Smooth muscle cell (in vitro differentiated cells): ENCODE results near the gene GTF2I. TPM values are rescaled to one million over a fixed set of nuclear protein-coding genes. Genes with fewer than 3 reads are reported as not detected.

Experiments
- DNase-seq: peaks from one replicate; lab custom pipeline; 2025; ENCODE audit not compliant: unreplicated experiment; lab: John Stamatoyannopoulos, UW
- H2AFZ ChIP-seq: fragments of 200-600 bp; sonication (generic); 2 replicates; pipeline ENCODE4 v1.6.0; 2016; ENCODE audit warnings: antibody characterized with exemption, low read depth, mild to moderate bottlenecking
- H3F3A ChIP-seq: fragments of 200-600 bp; sonication (generic); 2 replicates; pipeline ENCODE4 v1.6.0; 2017; ENCODE audit warnings: antibody characterized with exemption, low read depth
- H3K27ac ChIP-seq: fragments of 200-600 bp; sonication (generic); 2 replicates; pipeline ENCODE4 v1.5.1; 2016; ENCODE audit warnings: low read depth, mild to moderate bottlenecking
- H3K27me3 ChIP-seq: fragments of 200-600 bp; sonication (generic); 2 replicates; pipeline ENCODE4 v1.6.1; 2016; ENCODE audit warnings: low read depth, mild to moderate bottlenecking
- H3K36me3 ChIP-seq: fragments of 200-600 bp; sonication (generic); 2 replicates; pipeline ENCODE4 v1.5.1; 2016; ENCODE audit warnings: low read depth
- H3K4me1 ChIP-seq: fragments of 200-600 bp; sonication (generic); 2 replicates; pipeline ENCODE4 v1.5.1; 2016; ENCODE audit warnings: low read depth
- H3K4me2 ChIP-seq: fragments of 200-600 bp; sonication (generic); 2 replicates; pipeline ENCODE4 v1.6.0; 2016; ENCODE audit warnings: mild to moderate bottlenecking
- H3K4me3 ChIP-seq: fragments of 200-600 bp; sonication (generic); 2 replicates; pipeline ENCODE4 v1.5.1; 2016; ENCODE audit warnings: mild to moderate bottlenecking
- H3K79me2 ChIP-seq: fragments of 200-600 bp; sonication (generic); 2 replicates; pipeline ENCODE4 v1.6.0; 2016; ENCODE audit warnings: low read depth, mild to moderate bottlenecking
- H3K9ac ChIP-seq: fragments of 200-600 bp; sonication (generic); 2 replicates; pipeline ENCODE4 v1.6.0; 2016; ENCODE audit warnings: low read depth
- H3K9me3 ChIP-seq: fragments of 200-600 bp; sonication (generic); replicated peaks from 2 replicates; pipeline ENCODE4 v1.5.1; 2016; ENCODE audit warnings: low read depth
- H4K20me1 ChIP-seq: fragments of 200-600 bp; sonication (generic); 2 replicates; pipeline ENCODE4 v1.6.0; 2016; ENCODE audit warnings: low read depth
- WGBS: methylation state at CpG from one replicate; pipeline ENCODE4 v1.1.7; 2016; ENCODE audit warnings: low lambda C conversion rate; 5-methylcytosine and 5-hydroxymethylcytosine counted together
- polyA plus RNA-seq: library from polyadenylated mRNA; unstranded; fragments of >200 nt; fragmentation: Nextera tagmentation; extraction: Ambion mirVana; gene quantifications from 2 replicates; pipeline ENCODE4 v1.2.1, GENCODE V29; 2016
- total RNA-seq: library from RNA; depleted of rRNA; stranded (reverse); fragments of >200 nt; gene quantifications from 2 replicates; pipeline ENCODE4 v1.2.3, GENCODE V29; 2014
- TF ChIP-seq, protein P1 (sequence below): fragments of 200-600 bp; sonication (generic); IDR thresholded peaks from 2 replicates; pipeline ENCODE4 v1.5.1; 2017; ENCODE audit warnings: borderline replicate concordance, mild to moderate bottlenecking, antibody characterized with exemption; ENCODE audit not compliant: insufficient read depth, poor library complexity, severe bottlenecking

The GTF2I gene
- total and polyA plus RNA-seq, 2 experiments from 2014 or later: 63.9 to 90.7 TPM

DNA sequence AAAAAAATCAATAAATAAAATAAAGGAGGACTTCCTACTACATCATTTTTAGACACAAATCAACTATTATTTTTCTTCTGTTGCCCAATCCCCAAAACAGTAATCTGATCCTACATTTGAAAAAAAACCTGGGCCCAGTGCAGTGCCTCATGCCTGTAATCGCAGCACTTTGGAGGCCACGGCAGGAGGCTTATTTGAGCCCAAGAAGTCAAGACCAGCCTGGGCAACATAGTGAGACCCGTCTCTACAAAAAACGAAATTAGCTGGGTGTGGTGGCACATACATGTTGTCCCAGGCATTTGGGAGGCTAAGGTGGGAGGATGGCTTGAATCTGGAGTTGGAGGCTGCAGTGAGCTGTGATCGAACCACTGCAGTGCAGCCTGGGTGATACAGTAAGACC lies 2.7 kb upstream of the GTF2I start:
- Histone ChIP-seq H3K4me2 (no peak overlapping the region), H3K9me3 (no peaks in the 10 kb centered on the region), H4K20me1 (peaks cover 13% of the 10 kb centered on the region), H3K27me3 (no peaks in the 10 kb centered on the region), H3K36me3 (no peaks in the 10 kb centered on the region), H3K4me1 (peaks cover 30% of the 10 kb centered on the region), H3F3A (peaks cover 13% of the 10 kb centered on the region), H3K27ac (no peak overlapping the region), H3K9ac (no peak overlapping the region), H3K79me2 (peaks cover 18% of the 10 kb centered on the region), H2AFZ (no peak overlapping the region), H3K4me3 (no peak overlapping the region)
- TF ChIP-seq, protein P1, sequence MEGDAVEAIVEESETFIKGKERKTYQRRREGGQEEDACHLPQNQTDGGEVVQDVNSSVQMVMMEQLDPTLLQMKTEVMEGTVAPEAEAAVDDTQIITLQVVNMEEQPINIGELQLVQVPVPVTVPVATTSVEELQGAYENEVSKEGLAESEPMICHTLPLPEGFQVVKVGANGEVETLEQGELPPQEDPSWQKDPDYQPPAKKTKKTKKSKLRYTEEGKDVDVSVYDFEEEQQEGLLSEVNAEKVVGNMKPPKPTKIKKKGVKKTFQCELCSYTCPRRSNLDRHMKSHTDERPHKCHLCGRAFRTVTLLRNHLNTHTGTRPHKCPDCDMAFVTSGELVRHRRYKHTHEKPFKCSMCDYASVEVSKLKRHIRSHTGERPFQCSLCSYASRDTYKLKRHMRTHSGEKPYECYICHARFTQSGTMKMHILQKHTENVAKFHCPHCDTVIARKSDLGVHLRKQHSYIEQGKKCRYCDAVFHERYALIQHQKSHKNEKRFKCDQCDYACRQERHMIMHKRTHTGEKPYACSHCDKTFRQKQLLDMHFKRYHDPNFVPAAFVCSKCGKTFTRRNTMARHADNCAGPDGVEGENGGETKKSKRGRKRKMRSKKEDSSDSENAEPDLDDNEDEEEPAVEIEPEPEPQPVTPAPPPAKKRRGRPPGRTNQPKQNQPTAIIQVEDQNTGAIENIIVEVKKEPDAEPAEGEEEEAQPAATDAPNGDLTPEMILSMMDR: no peak
- DNase-seq: no peak
- WGBS: 87% methylated on average over 5 of the region's 5 CpGs

DNA sequence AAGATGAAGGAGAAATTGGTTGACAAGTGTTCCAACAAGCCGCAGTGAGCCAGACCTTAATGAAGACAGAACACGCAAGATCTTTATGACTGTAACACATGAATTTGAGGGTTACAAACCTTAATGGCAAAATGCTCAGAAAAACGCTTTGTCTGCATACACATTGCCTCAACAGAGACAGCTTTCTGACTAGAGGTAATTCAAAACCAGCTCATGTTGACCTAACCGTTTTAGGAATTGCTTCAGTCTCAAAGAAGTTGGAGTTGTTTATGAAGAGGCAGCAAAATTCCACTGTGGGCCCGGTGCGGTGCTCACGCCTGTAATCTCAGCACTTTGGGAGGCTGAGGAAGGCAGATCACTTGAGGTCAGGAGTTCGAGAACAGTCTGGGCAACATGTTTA lies 2.2 kb upstream of the GTF2I start:
- H3F3A ChIP-seq: peaks cover 14% of the 10 kb centered on the region
- H3K27me3 ChIP-seq: no peaks in the 10 kb centered on the region
- WGBS: 63% methylated on average over 8 of the region's 8 CpGs
- H3K36me3 ChIP-seq: no peaks in the 10 kb centered on the region
- no peak for DNase-seq
- no peak overlapping the region for H3K27ac ChIP-seq
- H3K4me2 ChIP-seq: no peak overlapping the region
- H3K4me1 ChIP-seq: peaks cover 31% of the 10 kb centered on the region
- H2AFZ ChIP-seq: no peak overlapping the region
- H3K4me3 ChIP-seq: no peak overlapping the region
- TF ChIP-seq, protein P1: no peak
- peaks cover 18% of the 10 kb centered on the region for H4K20me1 ChIP-seq
- H3K9ac ChIP-seq: no peak overlapping the region
- no peaks in the 10 kb centered on the region for H3K9me3 ChIP-seq
- H3K79me2 ChIP-seq: peaks cover 24% of the 10 kb centered on the region

DNA sequence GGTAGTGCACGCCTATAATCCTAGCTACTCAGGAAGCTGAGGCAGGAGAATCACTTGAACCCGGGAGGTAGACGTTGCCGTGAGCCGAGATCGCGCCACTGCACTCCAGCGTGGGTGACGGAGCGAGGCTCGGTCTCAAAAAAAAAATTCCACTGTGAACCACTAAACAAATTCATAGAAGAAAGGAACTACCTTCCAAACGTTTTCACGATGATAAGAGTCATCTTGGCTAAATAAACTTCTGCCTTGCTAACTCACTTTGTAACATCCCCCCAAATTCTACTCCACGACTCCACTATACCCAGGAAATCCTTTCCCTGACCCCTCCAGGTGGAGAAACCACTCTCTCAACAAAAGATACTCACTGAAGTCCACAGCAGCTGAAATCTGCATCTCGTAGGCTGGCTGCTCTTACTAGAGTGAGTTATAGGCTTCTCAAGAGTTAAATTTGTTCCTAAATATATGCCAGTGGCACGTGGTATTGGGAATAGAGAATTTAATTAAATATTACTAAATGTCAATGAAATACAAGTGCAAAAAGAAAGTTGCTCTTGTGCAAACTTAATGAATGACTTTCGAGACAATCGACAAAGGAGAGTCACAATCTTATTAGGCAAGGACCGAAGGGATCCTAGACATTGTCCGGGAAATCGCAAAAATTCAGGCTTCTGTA lies 1.6 kb upstream of the GTF2I start:
- H3K27me3 ChIP-seq: no peaks in the 10 kb centered on the region
- no peak for DNase-seq
- peaks cover 24% of the 10 kb centered on the region for H3K79me2 ChIP-seq
- peaks cover 14% of the 10 kb centered on the region for H3F3A ChIP-seq
- TF ChIP-seq, protein P1: no peak
- H3K27ac ChIP-seq: peak overlapping the region; percentile 36
- 61% methylated on average over 21 of the region's 21 CpGs for WGBS
- H3K4me2 ChIP-seq: peak overlapping the region; percentile 97
- H3K4me3 ChIP-seq: peak overlapping the region; percentile 99
- H4K20me1 ChIP-seq: peaks cover 24% of the 10 kb centered on the region
- no peaks in the 10 kb centered on the region for H3K36me3 ChIP-seq
- H3K9ac ChIP-seq: peak overlapping the region; percentile 15
- no peaks in the 10 kb centered on the region for H3K9me3 ChIP-seq
- peak overlapping the region; percentile 15 for H2AFZ ChIP-seq
- peaks cover 33% of the 10 kb centered on the region for H3K4me1 ChIP-seq

DNA sequence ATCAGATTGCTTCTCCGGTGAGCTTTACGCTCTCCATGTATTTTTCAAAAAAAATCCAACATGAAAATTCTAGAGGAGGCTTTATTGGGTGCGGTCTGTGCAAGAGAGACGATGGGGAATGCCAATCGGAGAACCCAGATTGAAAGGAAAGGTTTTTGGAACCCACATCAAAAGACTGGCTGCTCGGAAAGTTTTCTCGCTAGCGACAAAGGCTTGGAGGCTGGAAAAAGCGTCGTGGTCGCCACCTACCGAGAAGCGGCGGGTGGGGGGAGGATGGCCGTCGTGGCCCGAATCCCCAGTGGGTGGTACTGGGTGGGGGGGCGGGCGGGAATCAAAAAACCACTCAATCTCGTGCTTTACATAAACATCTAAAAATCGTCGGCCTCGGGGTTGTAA lies 1.1 kb upstream of the GTF2I start:
- H3K36me3 ChIP-seq: no peaks in the 10 kb centered on the region
- peaks cover 29% of the 10 kb centered on the region for H4K20me1 ChIP-seq
- peak overlapping the region; percentile 15 for H3K9ac ChIP-seq
- WGBS: under 1% methylated on average over 23 of the region's 23 CpGs
- peak overlapping the region; percentile 99 for H3K4me3 ChIP-seq
- peak overlapping the region; percentile 51 for H3K27ac ChIP-seq
- H3K4me2 ChIP-seq: peak overlapping the region; percentile 97
- TF ChIP-seq, protein P1: no peak
- peak; percentile 21 for DNase-seq
- H3K9me3 ChIP-seq: no peaks in the 10 kb centered on the region
- H3F3A ChIP-seq: peaks cover 14% of the 10 kb centered on the region
- peaks cover 37% of the 10 kb centered on the region for H3K4me1 ChIP-seq
- H3K27me3 ChIP-seq: no peaks in the 10 kb centered on the region
- H2AFZ ChIP-seq: peak overlapping the region; percentile 15
- peaks cover 29% of the 10 kb centered on the region for H3K79me2 ChIP-seq
